HepG2 (cell line): ENCODE results near the gene TRAP1. TPM values are rescaled to one million over a fixed set of nuclear protein-coding genes. Genes with fewer than 3 reads are reported as not detected.

Experiments used
- ATAC-seq: fragments of 200-7000 bp; cut with Tn5 transposase; 3 replicates; pipeline ENCODE4 v1.9.1; 2020; ENCODE audit warnings: mild to moderate bottlenecking, moderate library complexity
- BruUV-seq: library from RNA; stranded (reverse); fragments of 400-500 nt; replicated peaks from 2 replicates; lab custom pipeline; 2021; lab: Mats Ljungman, UMichigan
- CTCF ChIA-PET: fragments of 300-600 bp; formaldehyde crosslinking; extraction: SDS; loops from one replicate; lab custom pipeline; 2021; ENCODE audit warnings: low total read pairs, inconsistent platforms, low intra/inter-chr PET ratio; lab: Yijun Ruan, JAX
- POLR2A ChIA-PET: fragments of 350-600 bp; sonication (Branson Sonifier 250); formaldehyde crosslinking; loops from one replicate; lab custom pipeline; 2020; ENCODE audit warnings: antibody characterized with exemption, inconsistent platforms; lab: Yijun Ruan, JAX
- DNase-seq: peaks from one replicate; pipeline ENCODE4 v3.0.0-alpha.2; 2015; ENCODE audit warnings: low spot score
- FAIRE-seq: peaks from 3 replicates; lab custom pipeline; 2011; peaks lifted over from hg19 to GRCh38; lab: Jason Lieb, UNC
- H2AFZ ChIP-seq: one replicate; pipeline ENCODE4 v1.6.1; 2011; ENCODE audit warnings: low read length, inconsistent platforms
- H3K27ac ChIP-seq: fragments of 300-600 bp; 3 replicates; pipeline ENCODE4 v1.8.0; 2011; ENCODE audit warnings: mixed run types, mild to moderate bottlenecking, mixed read lengths, low read length, inconsistent platforms; ENCODE audit not compliant: insufficient read depth; ENCODE audit errors: extremely low read length
- H3K27me3 ChIP-seq, 2 experiments: fragments of 200-600 bp in 1 of 2; 2 replicates in 1 of 2; 3 replicates in 1 of 2; pipeline versions ENCODE4 v1.6.0 to v1.8.0; 2011; ENCODE audit warnings: low read length in 2 of 2, mild to moderate bottlenecking in 2 of 2, moderate library complexity in 2 of 2, inconsistent platforms in 1 of 2; ENCODE audit not compliant: insufficient read depth in 2 of 2, control insufficient read depth in 1 of 2
- H3K36me3 ChIP-seq, 2 experiments: fragments of 200-600 bp in 1 of 2; replicated peaks in 1 of 2; 2 replicates in 1 of 2; 3 replicates in 1 of 2; pipeline versions ENCODE4 v1.5.1 to v1.8.0; 2011; ENCODE audit warnings: low read length in 2 of 2, inconsistent platforms in 1 of 2; ENCODE audit not compliant: insufficient read depth in 2 of 2, control insufficient read depth in 1 of 2
- H3K4me1 ChIP-seq: 2 replicates; pipeline ENCODE4 v1.5.1; 2012; ENCODE audit warnings: low read length, inconsistent platforms; ENCODE audit not compliant: insufficient read depth
- H3K4me2 ChIP-seq: 2 replicates; pipeline ENCODE4 v1.6.0; 2011; ENCODE audit warnings: low read depth, low read length, inconsistent platforms
- H3K4me3 ChIP-seq, 3 experiments: fragments of 200-600 bp in 1 of 3; sonication (generic), shearing (Covaris generic) in 1 of 3; replicated peaks in 1 of 3; 2 replicates each; pipeline ENCODE4 v1.5.1; 2011 to 2016; ENCODE audit warnings: low read length in 3 of 3, inconsistent platforms in 2 of 3, low read depth in 2 of 3, mild to moderate bottlenecking in 2 of 3, control low read depth in 1 of 3, mixed read lengths in 1 of 3; ENCODE audit not compliant: insufficient read depth in 1 of 3
- H3K79me2 ChIP-seq: one replicate; pipeline ENCODE4 v1.6.1; 2011; ENCODE audit warnings: low read length, inconsistent platforms; ENCODE audit not compliant: insufficient read depth
- H3K9ac ChIP-seq: 2 replicates; pipeline ENCODE4 v1.6.0; 2011; ENCODE audit warnings: mild to moderate bottlenecking, low read depth, low read length, inconsistent platforms; ENCODE audit not compliant: insufficient read depth
- H3K9me3 ChIP-seq: 2 replicates; pipeline ENCODE4 v1.5.1; 2012; ENCODE audit warnings: mild to moderate bottlenecking, low read length
- H4K20me1 ChIP-seq: 2 replicates; pipeline ENCODE4 v1.6.0; 2011; ENCODE audit warnings: inconsistent platforms, mild to moderate bottlenecking, low read length, moderate library complexity; ENCODE audit not compliant: insufficient read depth
- ATF7 ChIP-seq, 2 experiments: fragments of 450-650 bp in 1 of 2; sonication (generic) in 1 of 2; formaldehyde crosslinking in 1 of 2; IDR thresholded peaks; 2 replicates each; pipeline versions ENCODE4 v1.4.0 to v1.6.1; 2016 to 2020; ENCODE audit warnings: antibody characterized with exemption in 1 of 2, mild to moderate bottlenecking in 1 of 2, missing genetic modification reagents in 1 of 2
- FOSL2 ChIP-seq: sonication (generic); formaldehyde crosslinking; IDR thresholded peaks from 2 replicates; pipeline ENCODE4 v1.4.0; 2020; ENCODE audit warnings: missing genetic modification reagents
- GATA4 ChIP-seq: sonication (generic); IDR thresholded peaks from 2 replicates; pipeline ENCODE4 v1.6.1; 2016; ENCODE audit warnings: antibody characterized with exemption, low read depth, borderline replicate concordance
- HOXA9 ChIP-seq: sonication (generic); formaldehyde crosslinking; IDR thresholded peaks from 2 replicates; pipeline ENCODE4 v1.8.1; 2022; ENCODE audit warnings: missing genetic modification reagents, mild to moderate bottlenecking, moderate library complexity, borderline replicate concordance
- KDM5A ChIP-seq: fragments of 200-600 bp; sonication (generic); IDR thresholded peaks from 2 replicates; pipeline ENCODE4 v1.7.0; 2018; ENCODE audit warnings: antibody characterized with exemption, mild to moderate bottlenecking, low read length, borderline replicate concordance
- MAFF ChIP-seq: IDR thresholded peaks from 2 replicates; pipeline ENCODE4 v1.6.1; 2011; ENCODE audit warnings: low read depth, low read length, improper control_type of control experiment
- NCOR1 ChIP-seq: fragments of 200-600 bp; sonication (generic); IDR thresholded peaks from 2 replicates; pipeline ENCODE4 v1.7.0; 2017; ENCODE audit warnings: antibody characterized with exemption, low read length, borderline replicate concordance
- PHF8 ChIP-seq: sonication (generic); formaldehyde crosslinking; IDR thresholded peaks from 2 replicates; pipeline ENCODE4 v1.5.0; 2020; ENCODE audit warnings: missing genetic modification reagents
- RNF2 ChIP-seq: fragments of 450-650 bp; conservative IDR thresholded peaks from 2 replicates; pipeline ENCODE4 v1.6.1; 2016; ENCODE audit warnings: low read depth
- SATB2 ChIP-seq: sonication (generic); formaldehyde crosslinking; IDR thresholded peaks from 2 replicates; pipeline ENCODE4 v1.5.0; 2020; ENCODE audit warnings: missing genetic modification reagents
- TEAD2 ChIP-seq: sonication (generic); formaldehyde crosslinking; IDR thresholded peaks from 2 replicates; pipeline ENCODE4 v1.9.0; 2021; ENCODE audit warnings: missing genetic modification reagents
- WIZ ChIP-seq: sonication (generic); formaldehyde crosslinking; IDR thresholded peaks from 2 replicates; pipeline ENCODE4 v1.5.1; 2020; ENCODE audit warnings: mild to moderate bottlenecking, missing genetic modification reagents
- XBP1 ChIP-seq: sonication (generic); formaldehyde crosslinking; IDR thresholded peaks from 2 replicates; pipeline ENCODE4 v1.5.0; 2020; ENCODE audit warnings: missing genetic modification reagents
- ZNF33A ChIP-seq: sonication (generic); formaldehyde crosslinking; IDR thresholded peaks from 2 replicates; pipeline ENCODE4 v1.5.1; 2020; ENCODE audit warnings: missing genetic modification reagents, mild to moderate bottlenecking, moderate library complexity, borderline replicate concordance
- ZNF33B ChIP-seq: sonication (generic); formaldehyde crosslinking; IDR thresholded peaks from 2 replicates; pipeline ENCODE4 v1.5.1; 2020; ENCODE audit warnings: mild to moderate bottlenecking, missing genetic modification reagents
- ZNF430 ChIP-seq: sonication (generic); formaldehyde crosslinking; IDR thresholded peaks from 2 replicates; pipeline ENCODE4 v1.9.0; 2021; ENCODE audit warnings: mild to moderate bottlenecking, missing genetic modification reagents
- ZNF614 ChIP-seq: IDR thresholded peaks from 2 replicates; pipeline ENCODE4 v1.6.1; 2018; ENCODE audit warnings: missing biosample characterization, missing genetic modification reagents, inconsistent platforms, borderline replicate concordance
- ZNF619 ChIP-seq: sonication (generic); formaldehyde crosslinking; IDR thresholded peaks from 2 replicates; pipeline ENCODE4 v1.4.0; 2020; ENCODE audit warnings: mild to moderate bottlenecking, missing genetic modification reagents
- ZSCAN30 ChIP-seq: sonication (generic); formaldehyde crosslinking; IDR thresholded peaks from 2 replicates; pipeline ENCODE4 v1.5.0; 2020; ENCODE audit warnings: mild to moderate bottlenecking, missing genetic modification reagents
- whole genome bisulfite sequencing: methylation state at CpG from one replicate; pipeline ENCODE4 v1.1.6; 2017; ENCODE audit warnings: low lambda C conversion rate; 5-methylcytosine and 5-hydroxymethylcytosine counted together
- in situ Hi-C: cut with HindIII; loops from 2 replicates; pipeline ENCODE4 v1.10.0; 2017; ENCODE audit warnings: low pct_unique_long_range_greater_than_20kb; ENCODE audit not compliant: extremely low pct_ligation_motif_present
- intact Hi-C: fragments of 100-400 bp; cut with micrococcal nuclease; formaldehyde crosslinking; loops from one replicate; pipeline ENCODE4 v1.10.0; 2022; ENCODE audit not compliant: unreplicated experiment
- polyA plus RNA-seq, 8 experiments: library from polyadenylated mRNA; depleted of rRNA in 3 of 8; stranded (reverse) in 7 of 8; unstranded in 1 of 8; fragments of >200 nt; fragmentation: Illumina TruSeq in 4 of 8; extraction: Trizol in 4 of 8; gene quantifications; 2 replicates each; pipeline versions ENCODE4 v1.2.1 to v1.2.3, GENCODE V29; 2011 to 2016; ENCODE audit warnings: low read depth in 4 of 8, missing spikeins in 1 of 8, mixed read lengths in 1 of 8; ENCODE audit not compliant: insufficient read depth in 1 of 8
- total RNA-seq, 5 experiments: library from RNA; depleted of rRNA; stranded (reverse); fragments of >200 nt; fragmentation: Illumina TruSeq; extraction: Trizol; gene quantifications; 2 replicates each; pipeline ENCODE4 v1.2.3, GENCODE V29; 2016; ENCODE audit warnings: low read depth in 1 of 5
- TF ChIP-seq, protein P1 (sequence below): sonication (generic); formaldehyde crosslinking; IDR thresholded peaks from 2 replicates; pipeline ENCODE4 v1.9.0; 2021; ENCODE audit warnings: missing genetic modification reagents, mild to moderate bottlenecking, borderline replicate concordance

Gene TRAP1
- total and polyA plus RNA-seq, 2 of the 13 experiments (the other 11 are each of a cell fraction or from before 2014, with no cell fraction given): 127 to 240 TPM

DNA sequence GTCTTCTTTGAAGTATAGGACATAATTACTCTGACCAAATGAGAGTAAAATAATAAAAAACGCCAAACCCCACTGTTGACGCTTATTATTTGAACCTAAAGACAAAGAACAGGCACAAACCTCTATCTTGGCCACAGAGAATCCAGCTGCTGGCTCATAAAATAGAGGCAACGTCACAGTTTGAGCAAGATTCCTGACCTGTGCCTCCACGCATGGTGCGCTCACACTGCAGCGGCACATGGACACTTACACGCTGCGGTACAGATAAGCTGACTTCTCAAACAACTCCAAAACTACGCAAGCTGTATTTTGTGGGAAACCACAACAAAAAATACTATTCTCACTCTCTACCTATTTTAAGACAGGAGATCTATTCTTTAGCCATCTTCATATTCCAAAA is 38.8 kb upstream of the TRAP1 start:
- no peak overlapping the region for H2AFZ ChIP-seq
- ChIA-PET POLR2A (no interaction called here), CTCF (no interaction called here)
- WGBS: 96% methylated on average over 9 of the region's 9 CpGs
- FAIRE-seq: no peak
- H4K20me1 ChIP-seq: no peaks in the 10 kb centered on the region
- TF ChIP-seq KDM5A (no peak), MAFF (no peak), GATA4 (no peak), ZNF33A (no peak), WIZ (no peak), NCOR1 (no peak), XBP1 (CRISPR knock-in tag) (no peak), ZNF33B (CRISPR knock-in tag) (no peak), HOXA9 (no peak), PHF8 (CRISPR knock-in tag) (no peak), ZSCAN30 (CRISPR knock-in tag) (no peak), ZNF614 (CRISPR knock-in tag) (no peak), ZNF619 (CRISPR knock-in tag) (no peak), FOSL2 (CRISPR knock-in tag) (no peak), TEAD2 (CRISPR knock-in tag) (no peak), ATF7 (IDR thresholded peaks at IDR 0.05) (no peak), ATF7 (CRISPR knock-in tag; IDR thresholded peaks at IDR 0.05) (no peak), SATB2 (CRISPR knock-in tag) (no peak), RNF2 (no peak), ZNF430 (no peak)
- TF ChIP-seq, protein P1, sequence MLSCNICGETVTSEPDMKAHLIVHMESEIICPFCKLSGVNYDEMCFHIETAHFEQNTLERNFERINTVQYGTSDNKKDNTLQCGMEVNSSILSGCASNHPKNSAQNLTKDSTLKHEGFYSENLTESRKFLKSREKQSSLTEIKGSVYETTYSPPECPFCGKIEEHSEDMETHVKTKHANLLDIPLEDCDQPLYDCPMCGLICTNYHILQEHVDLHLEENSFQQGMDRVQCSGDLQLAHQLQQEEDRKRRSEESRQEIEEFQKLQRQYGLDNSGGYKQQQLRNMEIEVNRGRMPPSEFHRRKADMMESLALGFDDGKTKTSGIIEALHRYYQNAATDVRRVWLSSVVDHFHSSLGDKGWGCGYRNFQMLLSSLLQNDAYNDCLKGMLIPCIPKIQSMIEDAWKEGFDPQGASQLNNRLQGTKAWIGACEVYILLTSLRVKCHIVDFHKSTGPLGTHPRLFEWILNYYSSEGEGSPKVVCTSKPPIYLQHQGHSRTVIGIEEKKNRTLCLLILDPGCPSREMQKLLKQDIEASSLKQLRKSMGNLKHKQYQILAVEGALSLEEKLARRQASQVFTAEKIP (CRISPR knock-in tag): no peak
- peaks cover 30 to 84% of the 10 kb centered on the region in 2 experiments for H3K36me3 ChIP-seq
- no peaks in the 10 kb centered on the region for H3K27me3 ChIP-seq
- H3K27ac ChIP-seq: no peak overlapping the region
- H3K79me2 ChIP-seq: no peaks in the 10 kb centered on the region
- no peak overlapping the region for H3K9ac ChIP-seq
- DNase-seq: no peak
- BruUV-seq: no TSS peak
- in situ Hi-C loops (no loop called here), intact Hi-C loops (no loop called here)
- H3K4me2 ChIP-seq: no peak overlapping the region
- no peak for ATAC-seq
- H3K4me3 ChIP-seq: no peak overlapping the region
- H3K4me1 ChIP-seq: no peaks in the 10 kb centered on the region
- no peaks in the 10 kb centered on the region for H3K9me3 ChIP-seq
